Stimulated activated CD8-positive, alpha-beta memory T cell treated with anti-CD3 and anti-CD28 coated beads, Interleukin-15, amount 100 ng/mL, for 1 hour (primary cell): Measurements from ENCODE around the gene LSM12.

Experiments used
- DNase-seq: peaks from one replicate; pipeline ENCODE4 v3.0.0-alpha.2; 2020; ENCODE audit warnings: low read depth

LSM12 gene

GRCh38 chr17:44095647-44096496 is 29.4 kb upstream of the LSM12 start:
- DNase-seq: no peak

GRCh38 chr17:44095388-44095646 is 28.8 kb upstream of the LSM12 start:
- no peak for DNase-seq

GRCh38 chr17:44094701-44095387 is 28.4 kb upstream of the LSM12 start:
- no peak for DNase-seq

- no peak for DNase-seq
These were observed 26.9 kb upstream of the LSM12 start for GRCh38 chr17:44093231-44093900.

- DNase-seq: no peak
These were observed 25.6 kb upstream of the LSM12 start for GRCh38 chr17:44092051-44092450.

GRCh38 chr17:44091200-44091997 is 24.9 kb upstream of the LSM12 start:
- no peak for DNase-seq

- no peak for DNase-seq
These were observed 21.8 kb upstream of the LSM12 start for GRCh38 chr17:44088254-44088653.

- DNase-seq: no peak
These were observed 20.8 kb upstream of the LSM12 start for GRCh38 chr17:44087319-44087718.

- DNase-seq: no peak
These were observed 20.2 kb upstream of the LSM12 start for GRCh38 chr17:44086364-44087311.

- DNase-seq: no peak
These were observed 19.4 kb upstream of the LSM12 start for GRCh38 chr17:44085908-44086307.

GRCh38 chr17:44084921-44085320 is 18.4 kb upstream of the LSM12 start:
- DNase-seq: no peak

GRCh38 chr17:44084131-44084538 is 17.7 kb upstream of the LSM12 start:
- DNase-seq: no peak

- DNase-seq: no peak
These were observed 16.9 kb upstream of the LSM12 start for GRCh38 chr17:44083250-44083849.

GRCh38 chr17:44082256-44082927 is 15.9 kb upstream of the LSM12 start:
- no peak for DNase-seq

GRCh38 chr17:44081681-44082080 is 15.2 kb upstream of the LSM12 start:
- DNase-seq: no peak

GRCh38 chr17:44079877-44080821 is 13.7 kb upstream of the LSM12 start:
- no peak for DNase-seq

GRCh38 chr17:44078412-44078811 is 11.9 kb upstream of the LSM12 start:
- DNase-seq: no peak

GRCh38 chr17:44077595-44077909 is 11.1 kb upstream of the LSM12 start:
- DNase-seq: no peak
